NCI-H1105 treated with DMSO at 0.1 percent for 48 hours (cell line): ENCODE results near the gene DCTN3.
"Not testable (repeated sequence)": the region's sequence is repeated elsewhere in the genome, so short reads cannot be mapped to it uniquely, and the experiment has no call there.

Experiments
- DNase-seq: peaks from one replicate; lab custom pipeline; 2025; lab: John Stamatoyannopoulos, UW

DCTN3 gene

GRCh38 chr9:34646211-34647083, 26.2 kb upstream of the DCTN3 start, which contains the start of gene GALT:
TSS of gene GALT (plus strand) at chr9:34646675. CDS start at chr9:34646705, 30 bp downstream.
- DNase-seq: peak; percentile 87

GRCh38 chr9:34644766-34645314, 24.5 kb upstream of the DCTN3 start:
- DNase-seq: no peak

GRCh38 chr9:34642679-34643078, 22.4 kb upstream of the DCTN3 start:
- no peak for DNase-seq

- DNase-seq: not testable (repeated sequence)
These were observed 19.0 kb upstream of the DCTN3 start for GRCh38 chr9:34639322-34639721.

- no peak for DNase-seq
These were observed 17.8 kb upstream of the DCTN3 start for GRCh38 chr9:34638138-34638445.

GRCh38 chr9:34637356-34638137, 17.3 kb upstream of the DCTN3 start, which contains the start of gene SIGMAR1:
TSS of gene SIGMAR1 (minus strand) at chr9:34637787. CDS start at chr9:34637697, 90 bp downstream.
- DNase-seq: peak; percentile 86

GRCh38 chr9:34636791-34637355, 16.6 kb upstream of the DCTN3 start:
- peak; percentile 30 for DNase-seq

DNA sequence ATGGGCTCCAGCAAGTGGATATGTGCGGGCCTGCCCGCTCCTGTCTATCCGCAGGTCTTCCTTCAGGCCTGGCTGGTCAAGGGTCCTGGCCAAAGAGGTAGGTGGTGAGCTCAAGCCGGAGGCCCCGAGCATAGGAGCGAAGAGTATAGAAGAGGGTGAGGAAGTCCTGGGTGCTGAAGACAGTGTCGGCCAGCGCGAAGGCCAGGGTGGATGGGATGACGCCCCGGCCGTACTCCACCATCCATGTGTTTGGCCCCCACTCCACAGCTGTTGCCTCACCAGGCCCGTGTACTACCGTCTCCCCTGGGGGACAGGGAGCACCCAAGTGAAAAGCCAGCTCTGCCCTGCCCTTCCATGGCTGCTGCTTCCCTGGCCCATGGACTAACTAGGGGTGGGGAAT, 15.3 kb upstream of the DCTN3 start:
- no peak for DNase-seq

GRCh38 chr9:34634551-34635248, 14.4 kb upstream of the DCTN3 start:
- DNase-seq: no peak

DNA sequence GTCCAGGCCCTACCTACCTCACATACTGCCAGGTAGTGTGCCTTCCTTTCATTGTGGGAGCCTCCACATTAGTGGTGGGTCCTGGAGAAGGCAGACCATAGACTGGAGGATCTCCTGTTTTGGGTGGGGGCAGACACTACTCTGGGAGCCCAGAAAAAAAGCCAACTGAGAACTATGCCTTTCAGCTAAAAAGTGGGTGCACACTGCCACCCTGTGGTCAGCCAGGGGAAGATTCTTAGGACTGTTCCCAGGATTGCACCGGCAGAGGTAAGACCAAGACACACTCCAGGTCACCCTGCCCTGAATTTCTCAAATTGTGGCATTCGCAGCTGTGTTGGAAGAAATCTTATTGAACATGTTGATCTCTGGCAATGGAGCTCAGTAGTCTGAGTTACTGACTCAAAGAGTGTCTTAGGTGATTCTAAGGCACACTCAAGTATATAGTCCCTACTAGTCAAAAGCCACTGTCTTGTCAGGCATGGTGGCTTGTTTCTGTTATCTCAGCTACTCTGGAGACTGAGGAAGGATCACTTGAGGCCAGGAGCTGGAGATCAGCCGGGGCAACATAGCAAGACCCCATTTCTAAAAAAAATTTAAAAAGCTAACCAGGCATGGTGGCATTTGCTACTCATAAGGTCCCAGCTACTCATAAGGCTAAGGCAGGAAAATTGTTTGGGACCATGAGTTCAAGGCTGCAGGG, 13.7 kb upstream of the DCTN3 start:
- peak; percentile 57 for DNase-seq

- DNase-seq: no peak
These were observed 12.9 kb upstream of the DCTN3 start for GRCh38 chr9:34633166-34633565.

DNA sequence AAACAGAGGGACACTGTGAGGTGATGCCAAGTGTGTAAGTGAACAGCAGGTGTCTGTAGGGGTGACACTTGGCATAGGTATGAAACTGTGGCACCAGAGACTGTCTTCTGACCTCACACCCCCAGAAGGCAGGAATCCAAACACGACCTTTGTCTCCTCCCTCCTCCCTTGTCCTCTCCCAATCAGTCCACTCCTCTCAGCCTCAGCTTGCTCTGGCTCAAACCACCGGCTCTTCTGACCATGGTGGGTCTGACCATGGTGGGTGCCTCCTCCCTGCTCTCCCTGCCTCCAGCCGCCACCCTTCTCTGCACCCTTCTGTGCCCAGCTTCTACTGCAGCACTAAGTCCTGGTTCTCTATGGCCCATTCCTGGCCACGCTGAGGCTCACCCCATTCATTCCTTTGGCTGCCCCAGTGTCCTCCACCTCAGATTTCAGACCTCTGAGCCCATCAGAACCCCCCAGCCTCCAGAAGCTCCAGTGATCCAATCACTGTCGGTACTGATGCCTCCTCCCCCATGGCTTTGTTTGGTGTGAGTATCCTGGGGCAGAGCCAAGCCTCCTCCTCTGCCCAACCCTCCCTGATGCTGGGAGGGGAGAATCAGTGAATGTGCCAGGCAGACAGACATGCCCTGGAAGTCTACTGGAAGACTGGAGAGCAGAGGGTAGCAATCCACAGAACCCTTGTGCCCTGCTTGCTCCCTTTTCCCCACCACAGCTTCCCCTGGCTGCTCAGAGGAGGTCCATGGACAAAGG, 10.3 kb upstream of the DCTN3 start:
- no peak for DNase-seq

- no peak for DNase-seq
These were observed 9.2 kb upstream of the DCTN3 start for GRCh38 chr9:34629491-34629808.

DNA sequence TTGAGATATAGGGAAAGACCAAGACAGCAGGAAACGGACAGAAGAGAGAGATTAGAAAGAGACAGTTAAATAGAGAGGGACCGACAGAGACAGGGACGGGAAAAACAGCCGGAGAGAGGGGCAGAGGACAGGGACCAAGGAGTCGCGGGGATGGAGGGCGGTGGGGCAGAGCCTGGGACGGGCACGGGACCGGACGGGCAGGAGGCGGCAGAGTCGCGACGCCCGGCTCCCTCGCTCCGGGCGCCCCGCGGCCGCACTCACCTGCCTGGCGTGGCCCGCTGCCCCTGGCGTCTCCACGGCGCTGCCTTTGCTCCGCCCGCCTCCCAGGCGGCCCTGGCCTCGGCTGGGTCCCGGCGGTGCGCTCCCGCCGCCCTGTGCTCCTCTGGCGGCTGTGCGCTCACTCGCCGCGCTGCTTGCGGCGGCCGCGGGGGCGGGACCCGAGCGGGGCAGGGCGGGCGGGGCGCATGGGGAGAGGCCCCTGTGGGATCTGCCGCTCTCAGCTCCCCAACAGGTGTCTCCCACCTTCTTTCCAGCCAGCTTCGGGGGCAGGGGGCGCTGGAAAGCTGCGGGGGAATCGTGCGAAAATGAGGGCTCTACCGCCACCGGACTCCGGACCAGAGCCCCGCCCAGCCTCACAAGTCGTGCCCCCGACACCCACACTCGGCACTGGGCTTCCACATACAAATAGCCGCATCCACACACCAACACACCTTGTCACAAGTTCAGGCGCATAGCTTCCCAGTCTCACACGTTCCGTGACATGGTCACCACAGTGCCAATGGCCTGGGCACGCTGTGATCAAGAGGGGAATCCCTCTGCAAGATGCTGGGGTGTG, 8.6 kb upstream of the DCTN3 start, which contains the start of gene ARID3C:
Gene ARID3C (minus strand): TSS at position 411 of the 835 bp plus-strand sequence. CDS start 1,052 bp downstream, outside the sequence.
- peak; percentile 52 for DNase-seq

GRCh38 chr9:34627716-34628655, 7.7 kb upstream of the DCTN3 start:
- DNase-seq: no peak

- no peak for DNase-seq
These were observed 4.8 kb upstream of the DCTN3 start for GRCh38 chr9:34625186-34625486.

DNA sequence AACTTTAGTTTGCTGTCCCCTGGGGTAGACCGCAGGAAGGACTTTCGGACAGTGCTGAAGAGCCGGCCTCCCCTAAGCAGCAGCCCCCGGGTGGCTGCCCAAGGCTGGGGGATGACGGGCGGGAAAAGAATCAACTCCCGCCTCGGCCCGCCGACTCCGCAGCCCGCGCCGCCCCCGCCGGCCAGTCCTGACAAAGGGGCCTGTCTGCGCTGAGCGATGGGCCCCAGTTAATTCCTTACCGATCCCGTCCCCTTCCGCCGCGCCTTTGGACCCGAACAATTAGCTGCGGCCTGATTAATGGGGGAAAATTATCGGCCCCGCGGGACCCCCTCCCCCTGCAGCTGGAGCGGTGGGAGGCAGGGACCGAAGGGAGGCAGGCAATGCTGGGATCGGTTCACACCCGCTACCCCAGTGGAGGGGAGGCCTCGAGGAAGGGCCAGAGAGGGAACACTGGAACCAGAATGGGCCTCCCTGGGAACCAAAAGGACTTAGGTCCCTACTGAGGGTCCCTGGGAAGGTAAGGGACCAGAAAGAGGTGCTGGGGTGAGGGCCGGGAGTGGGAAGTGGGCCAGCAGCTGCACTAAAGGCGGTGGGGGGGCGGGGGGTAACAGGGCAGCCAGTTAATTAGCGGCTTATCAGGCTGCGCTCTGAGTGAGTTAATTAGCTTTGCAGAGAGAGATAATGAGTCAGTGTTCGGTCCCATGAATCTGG, 4.3 kb upstream of the DCTN3 start:
- no peak for DNase-seq
